ENCODE measurements around the gene SIGLEC15. TPM values are rescaled to one million over a fixed set of nuclear protein-coding genes. Genes with fewer than 3 reads are reported as not detected.
"Not testable (repeated sequence)": the region's sequence is repeated elsewhere in the genome, so short reads cannot be mapped to it uniquely, and the experiment has no call there.

Gene SIGLEC15
- total and polyA plus RNA-seq, 7 donors: 0.09 to 0.60 (median 0.31) TPM; not detected in 3

GRCh38 chr18:45821026-45821425 lies 4.4 kb upstream of the SIGLEC15 start:
- Histone ChIP-seq H3K36me3 (no peaks in the 10 kb centered on the region), H3K9me3 (no peaks in the 10 kb centered on the region), H3K27ac (no peak overlapping the region), H3K27me3 (no peaks in the 10 kb centered on the region), H3K4me3 (no peak overlapping the region), H3K4me1 (no peaks in the 10 kb centered on the region)
- TF ChIP-seq POLR2AphosphoS5 (IDR thresholded peaks at IDR 0.05) (no peak), CTCF (IDR thresholded peaks at IDR 0.05) (no peak), EP300 (IDR thresholded peaks at IDR 0.05) (no peak), POLR2A (IDR thresholded peaks at IDR 0.05) (no peak)
- 78 to 93% methylated on average over 2 of the region's 2 CpGs for WGBS, 2 donors
- DNase-seq: no peak
- intact Hi-C loops (cut with DNase I): no loop called here

GRCh38 chr18:45821711-45822110 lies 3.8 kb upstream of the SIGLEC15 start:
- no peak for DNase-seq
- intact Hi-C loops (cut with DNase I): no loop called here
- Histone ChIP-seq H3K9me3 (no peaks in the 10 kb centered on the region), H3K4me3 (no peak overlapping the region), H3K27me3 (no peaks in the 10 kb centered on the region), H3K4me1 (no peaks in the 10 kb centered on the region), H3K36me3 (no peaks in the 10 kb centered on the region), H3K27ac (no peak overlapping the region)
- TF ChIP-seq POLR2AphosphoS5 (IDR thresholded peaks at IDR 0.05) (no peak), CTCF (IDR thresholded peaks at IDR 0.05) (no peak), POLR2A (IDR thresholded peaks at IDR 0.05) (no peak), EP300 (IDR thresholded peaks at IDR 0.05) (no peak)
- WGBS, 2 donors: 69 to 81% methylated on average over 1 of the region's 1 CpG

- Histone ChIP-seq H3K36me3 (no peaks in the 10 kb centered on the region), H3K4me1 (peaks cover 0 to 15% (median 10%) of the 10 kb centered on the region in 4 donors), H3K9me3 (no peaks in the 10 kb centered on the region), H3K27ac (no peak overlapping the region), H3K27me3 (no peaks in the 10 kb centered on the region), H3K4me3 (no peak overlapping the region)
- 79 to 86% methylated on average over 4 of the region's 4 CpGs for WGBS, 2 donors
- TF ChIP-seq EP300 (IDR thresholded peaks at IDR 0.05) (no peak), CTCF (IDR thresholded peaks at IDR 0.05) (no peak), POLR2A (IDR thresholded peaks at IDR 0.05) (no peak), POLR2AphosphoS5 (IDR thresholded peaks at IDR 0.05) (no peak)
- intact Hi-C loops (cut with DNase I): no loop called here
- no peak for DNase-seq
Observed at GRCh38 chr18:45826084-45826483, 609 bp downstream of the SIGLEC15 start.

- H3K27me3 ChIP-seq; intact Hi-C loops (cut with DNase I): not testable (repeated sequence)
- 88 to 93% methylated on average over 4 of the region's 4 CpGs for WGBS, 2 donors
Observed at GRCh38 chr18:45826716-45827115, 1.2 kb downstream of the SIGLEC15 start.

GRCh38 chr18:45828917-45829811 lies 3.7 kb downstream of the SIGLEC15 start:
- Histone ChIP-seq H3K27me3 (peaks cover 0 to 14% (median 0%) of the 10 kb centered on the region in 3 donors), H3K4me1 (peaks cover 0 to 15% (median 10%) of the 10 kb centered on the region in 4 donors), H3K27ac (no peak overlapping the region), H3K4me3 (peak overlapping the region in 1 of 4 donors; percentile 17), H3K36me3 (no peaks in the 10 kb centered on the region), H3K9me3 (no peaks in the 10 kb centered on the region)
- WGBS, 2 donors: 14 to 52% methylated on average over 9 of the region's 9 CpGs
- intact Hi-C loops (cut with DNase I): no loop called here
- TF ChIP-seq EP300 (IDR thresholded peaks at IDR 0.05): no peak
- TF ChIP-seq POLR2A (IDR thresholded peaks at IDR 0.05): no peak
- no peak for TF ChIP-seq CTCF (IDR thresholded peaks at IDR 0.05)
- no peak for TF ChIP-seq POLR2AphosphoS5 (IDR thresholded peaks at IDR 0.05)
- DNase-seq: no peak

More at GRCh38 chr18:45826716-45827115, 1.2 kb downstream of the SIGLEC15 start:
- peaks cover 0 to 15% (median 10%) of the 10 kb centered on the region in 4 donors for H3K4me1 ChIP-seq
- H3K27ac ChIP-seq, H3K36me3 ChIP-seq, H3K9me3 ChIP-seq, H3K4me3 ChIP-seq, DNase-seq: not testable (repeated sequence)
